ENCODE data around the gene DHX57.
A peak's percentile ranks its signal among the peaks of the same experiment; 100 is the strongest.

The DHX57 gene

DNA sequence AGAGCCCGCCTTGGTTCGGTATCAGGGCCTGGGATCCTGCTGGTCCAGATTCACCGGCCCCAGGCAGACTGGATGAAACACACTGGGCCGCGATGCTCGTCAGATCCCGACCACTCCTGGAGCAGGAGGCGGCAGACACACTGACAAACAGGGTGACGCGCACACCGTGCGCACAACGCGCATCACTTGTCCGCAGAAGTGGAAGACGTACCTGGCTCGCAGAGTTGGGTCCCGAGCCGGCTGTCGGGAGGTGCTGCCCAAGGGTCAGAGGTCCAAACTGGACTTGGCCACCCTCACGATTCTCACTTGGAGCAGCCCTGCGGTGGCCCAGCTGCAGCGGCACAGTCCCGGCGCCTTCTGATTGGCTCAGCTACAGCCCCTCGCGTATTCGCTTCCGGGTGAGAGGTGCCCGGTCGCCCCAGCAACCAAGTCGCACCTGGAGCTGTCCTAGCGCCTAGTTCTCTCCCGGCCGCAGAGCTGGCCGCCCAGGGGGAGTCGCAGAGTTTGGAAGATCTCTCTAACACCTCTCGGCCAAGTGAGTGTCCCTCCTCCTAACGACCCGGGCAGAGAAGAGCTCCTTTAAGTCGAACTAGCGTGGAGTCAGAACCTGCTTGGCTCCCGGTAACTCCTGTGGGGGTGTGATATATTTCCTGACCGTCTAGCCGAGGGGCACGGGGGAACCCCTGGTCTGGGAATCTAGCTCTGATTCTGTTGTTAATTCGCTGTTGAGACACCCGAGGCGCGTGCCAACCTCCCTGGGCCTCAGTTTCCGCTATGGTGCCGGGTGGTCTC, at the start of gene DHX57, which contains the start of gene MORN2:
DHX57 (minus strand) TSS at position 359 of the 792 bp plus-strand sequence. CDS start 7,529 bp downstream, outside the sequence.
MORN2 (plus strand) TSS at position 401 of the 792 bp plus-strand sequence.
- peak; percentile 31 to 89 (median 76) for DNase-seq

DNA sequence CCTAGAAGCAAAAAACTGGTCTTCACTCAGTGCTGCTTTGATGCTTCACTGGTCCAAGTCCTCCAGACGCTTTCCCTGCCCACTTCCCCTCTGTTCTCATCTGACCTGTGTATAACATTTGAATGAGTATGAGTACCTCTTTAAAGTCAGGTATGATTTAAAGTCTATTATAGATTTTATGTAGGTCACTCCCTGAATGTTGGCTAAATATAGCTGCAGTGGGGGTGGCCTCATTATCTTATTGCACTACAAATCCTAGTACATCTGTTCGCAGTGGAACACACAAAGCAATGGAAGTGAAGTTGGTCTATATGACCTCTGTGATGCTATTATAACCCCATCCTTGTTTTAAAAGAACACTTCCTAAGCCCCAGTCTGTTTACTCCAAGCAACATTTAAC, 47.2 kb upstream of the DHX57 start:
- DNase-seq = no peak

DNA sequence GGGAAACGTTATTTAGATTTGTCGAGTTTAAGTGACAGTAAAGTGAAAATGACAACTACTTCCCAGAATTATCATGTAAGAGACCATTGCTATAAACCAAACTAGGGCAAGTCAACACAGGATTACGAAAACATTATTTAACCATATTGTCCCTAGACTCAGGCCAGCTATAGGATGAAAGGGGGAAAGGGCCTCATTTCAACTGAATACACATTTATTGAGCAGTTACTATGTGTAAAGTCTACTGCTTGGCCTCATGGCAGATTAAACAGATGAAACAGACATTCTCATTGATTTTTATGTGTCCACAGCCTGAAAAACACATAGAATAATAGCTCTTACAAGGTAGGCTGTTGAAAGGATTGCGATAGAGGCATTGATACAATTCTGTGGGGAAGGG, 46.7 kb upstream of the DHX57 start:
- no peak for DNase-seq

GRCh38 chr2:38912619-38913018, 36.9 kb upstream of the DHX57 start:
- no peak for DNase-seq

GRCh38 chr2:38911191-38911590, 35.5 kb upstream of the DHX57 start:
- DNase-seq = no peak

GRCh38 chr2:38909872-38910271, 34.1 kb upstream of the DHX57 start:
- DNase-seq = no peak

DNA sequence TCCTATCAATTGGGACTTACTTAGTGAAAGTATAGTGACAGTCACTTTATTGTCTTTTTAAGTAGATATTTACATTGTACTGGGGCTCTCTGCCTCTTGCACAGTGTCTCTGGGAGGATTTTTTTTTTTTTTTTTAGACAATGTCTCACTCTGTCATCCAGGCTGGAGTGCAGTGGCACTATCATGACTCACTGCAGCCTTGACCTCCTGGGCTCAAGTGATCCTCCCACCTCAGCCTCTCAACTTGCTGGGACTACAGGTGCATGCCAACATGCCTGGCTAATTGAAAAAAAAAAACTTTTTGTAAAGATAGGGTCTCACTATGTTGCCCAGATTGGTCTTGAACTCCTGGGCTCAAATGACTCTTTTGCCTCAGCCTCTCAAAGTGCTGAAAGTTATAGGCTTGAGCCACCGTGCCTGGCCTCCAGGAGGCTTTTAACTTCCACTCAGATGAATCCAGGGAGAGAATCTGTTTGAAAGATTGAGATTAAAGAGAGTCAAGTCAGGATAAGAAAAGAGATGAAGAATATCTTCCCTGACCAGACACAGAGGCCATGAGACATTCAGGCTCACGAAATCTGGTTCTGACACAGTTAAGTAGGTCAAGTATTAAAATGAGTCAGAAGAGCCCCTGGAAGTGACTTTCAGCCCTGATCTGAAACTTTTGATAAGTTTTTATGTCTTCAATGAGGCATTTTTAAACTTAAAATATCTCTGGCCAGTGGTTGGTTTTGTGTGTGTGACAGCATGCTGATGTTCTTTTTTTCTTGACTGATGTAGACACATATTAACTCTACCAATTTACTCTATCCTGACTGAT, 32.2 kb upstream of the DHX57 start:
- DNase-seq = no peak

GRCh38 chr2:38907242-38907641, 31.5 kb upstream of the DHX57 start:
- DNase-seq = no peak

DNA sequence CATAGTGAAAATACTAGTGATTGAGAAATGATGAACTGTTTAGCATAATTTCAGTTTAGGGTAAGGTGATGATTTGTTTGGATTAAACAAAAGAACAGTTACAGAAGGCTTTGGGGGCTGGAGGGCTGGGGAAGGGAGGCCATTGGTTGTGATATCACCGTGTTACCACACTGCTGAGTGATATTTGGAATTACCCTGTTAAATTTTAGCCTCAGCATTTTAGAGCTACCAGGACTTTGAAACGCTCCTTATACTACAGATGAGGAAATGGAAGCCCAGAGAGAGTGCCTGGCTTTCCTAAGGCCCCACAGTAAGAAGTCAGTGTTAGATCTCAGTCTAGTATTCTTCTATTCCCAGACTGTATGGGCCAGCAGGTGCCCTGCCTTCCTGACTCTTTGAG, 29.5 kb upstream of the DHX57 start:
- DNase-seq = no peak

GRCh38 chr2:38900726-38901125, 25.0 kb upstream of the DHX57 start:
- no peak for DNase-seq

- no peak for DNase-seq
Measured at GRCh38 chr2:38898256-38898655, 22.5 kb upstream of the DHX57 start.

DNA sequence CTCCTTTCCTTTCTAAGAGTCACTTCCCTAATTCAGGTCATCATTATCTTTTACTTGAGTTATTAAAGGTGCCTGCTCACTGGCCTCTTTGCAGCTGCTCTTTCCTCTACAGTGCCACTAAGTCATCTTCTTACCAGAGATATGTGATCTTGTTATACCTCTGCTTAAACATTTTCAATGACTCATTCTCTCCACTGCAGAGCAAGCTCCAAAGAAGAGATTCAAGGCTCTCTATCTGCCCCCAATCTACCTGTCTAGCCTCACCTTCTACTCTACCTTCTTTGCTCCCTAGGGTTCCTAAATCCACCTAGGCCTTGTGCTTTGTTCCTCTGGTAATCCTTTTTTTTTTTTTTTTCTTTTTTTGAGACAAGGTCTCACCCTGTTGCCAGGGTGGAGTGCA, 17.1 kb upstream of the DHX57 start:
- no peak for DNase-seq

- no peak for DNase-seq
Measured at GRCh38 chr2:38889575-38889974, 13.8 kb upstream of the DHX57 start, which contains the start of gene ARHGEF33. TSS of gene ARHGEF33 (plus strand) at chr2:38889875. CDS start at chr2:38919448, 29,573 bp downstream.

- DNase-seq = no peak
Measured at GRCh38 chr2:38889045-38889444, 13.3 kb upstream of the DHX57 start.

DNA sequence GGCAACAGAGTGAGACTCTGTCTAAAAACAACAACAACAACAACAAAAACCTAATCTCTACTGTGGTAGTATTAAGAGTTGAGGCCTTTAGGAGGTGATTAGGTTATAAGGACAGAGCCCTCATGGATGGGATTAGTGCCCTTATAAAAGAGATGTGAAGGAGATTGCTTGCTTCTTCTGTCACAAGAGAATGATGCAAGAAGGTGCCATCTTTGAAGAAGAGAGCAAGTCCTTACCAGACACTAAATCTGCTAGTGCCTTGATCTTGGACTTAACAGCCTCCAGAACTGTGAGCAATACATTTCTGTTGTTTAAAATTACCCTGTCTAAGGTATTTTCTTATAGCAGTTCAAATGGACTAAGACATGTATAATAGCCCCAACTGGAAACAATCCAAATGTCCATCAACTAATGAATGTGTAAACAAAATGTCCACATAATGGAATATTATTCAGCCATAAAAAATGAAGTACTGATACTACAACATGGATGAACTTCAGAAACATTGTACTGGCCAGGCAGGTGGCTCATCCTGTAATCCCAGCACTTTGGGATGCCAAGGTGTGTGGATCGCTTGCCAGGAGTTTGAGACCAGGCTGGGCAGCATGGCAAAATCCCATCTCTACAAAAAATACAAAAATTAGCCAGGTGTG, 12.3 kb upstream of the DHX57 start:
- no peak for DNase-seq

- DNase-seq = no peak
Measured at GRCh38 chr2:38887347-38887746, 11.6 kb upstream of the DHX57 start.

- DNase-seq = no peak
Measured at GRCh38 chr2:38886063-38886462, 10.3 kb upstream of the DHX57 start.

GRCh38 chr2:38876407-38876806, 673 bp upstream of the DHX57 start:
- DNase-seq = no peak

DNA sequence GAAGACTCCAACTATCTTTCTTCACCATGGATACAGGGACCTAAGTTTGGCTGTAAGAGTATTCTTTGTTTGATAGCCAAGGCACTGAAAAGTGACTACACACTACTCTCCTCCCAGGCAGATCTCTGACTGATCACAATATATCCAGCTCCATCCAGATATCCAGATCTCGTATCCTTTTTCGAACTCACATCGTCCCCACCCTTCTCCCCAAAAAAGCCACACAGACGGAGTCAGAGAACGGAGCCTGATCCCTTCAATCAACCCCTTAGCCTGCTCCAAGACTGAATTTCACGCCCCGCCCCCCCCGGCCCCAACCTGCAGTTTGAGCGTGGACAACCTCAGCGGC, 533 bp downstream of the DHX57 start:
- peak in 2 of 56 donors; percentile 48 to 66 for DNase-seq

DNA sequence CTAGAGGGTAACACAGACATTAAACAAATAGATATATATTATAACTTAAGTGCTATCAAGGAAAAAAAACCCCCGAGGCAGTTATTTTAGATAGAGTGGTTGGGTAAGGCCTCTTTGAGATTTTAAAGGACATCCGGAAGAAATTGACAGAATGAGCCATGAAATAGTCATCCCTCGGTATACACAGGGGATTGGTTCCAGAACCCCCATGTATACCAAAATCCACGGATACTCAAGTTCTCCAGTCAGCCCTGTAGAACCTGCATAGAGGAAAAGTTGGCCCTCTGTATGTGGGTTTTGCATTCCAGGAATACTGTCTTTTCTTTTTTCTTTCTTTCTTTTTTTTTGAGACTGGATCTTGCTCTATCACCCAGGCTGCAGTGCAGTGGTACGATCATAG, 2.0 kb downstream of the DHX57 start:
- DNase-seq = no peak

DNA sequence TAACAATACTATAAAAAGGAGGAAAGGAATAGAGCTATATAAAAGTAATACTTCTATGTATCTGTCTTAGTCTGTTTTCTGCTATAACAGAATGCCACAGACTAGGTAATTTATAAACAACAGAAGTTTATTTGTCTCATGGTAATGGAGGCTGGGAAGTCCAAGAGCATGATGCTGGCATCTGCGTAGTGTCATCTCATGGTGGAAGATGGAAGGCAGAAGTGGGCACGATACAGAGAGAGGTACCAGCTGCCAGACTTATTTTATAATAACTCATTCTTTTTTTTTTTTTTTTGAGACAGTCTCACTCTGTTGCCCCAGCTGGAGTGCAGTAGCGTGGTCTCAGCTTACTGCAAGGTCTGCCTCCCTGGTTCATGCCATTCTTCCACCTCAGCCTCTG, 4.3 kb downstream of the DHX57 start:
- no peak for DNase-seq

All from amygdala (tissue), 56 donors.